ENCODE measurements around the gene EPHA1.
"Not testable (repeated sequence)": the region's sequence is repeated elsewhere in the genome, so short reads cannot be mapped to it uniquely, and the experiment has no call there.

The EPHA1 gene

DNA sequence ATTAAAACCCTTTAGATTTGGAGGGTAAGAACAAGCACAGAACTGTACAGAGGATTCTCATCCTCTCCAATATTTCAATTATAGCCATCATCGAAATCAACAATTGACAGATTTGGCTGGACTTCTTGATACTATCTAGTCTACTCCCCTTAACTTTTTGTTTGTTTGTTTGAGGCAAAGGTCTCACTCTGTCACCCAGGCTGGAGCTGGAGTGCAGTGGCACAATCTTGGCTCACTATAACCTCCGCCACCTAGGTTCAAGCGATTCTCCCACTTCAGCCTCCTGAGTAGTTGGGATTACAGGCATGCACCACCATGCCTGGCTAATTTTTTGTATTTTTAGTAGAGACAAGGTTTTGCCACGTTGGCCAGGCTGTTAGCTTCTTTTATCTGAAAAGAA lies 6.4 kb downstream of the EPHA1 start:
- not testable (repeated sequence) for DNase-seq (ENCODE audit: low read depth)

DNA sequence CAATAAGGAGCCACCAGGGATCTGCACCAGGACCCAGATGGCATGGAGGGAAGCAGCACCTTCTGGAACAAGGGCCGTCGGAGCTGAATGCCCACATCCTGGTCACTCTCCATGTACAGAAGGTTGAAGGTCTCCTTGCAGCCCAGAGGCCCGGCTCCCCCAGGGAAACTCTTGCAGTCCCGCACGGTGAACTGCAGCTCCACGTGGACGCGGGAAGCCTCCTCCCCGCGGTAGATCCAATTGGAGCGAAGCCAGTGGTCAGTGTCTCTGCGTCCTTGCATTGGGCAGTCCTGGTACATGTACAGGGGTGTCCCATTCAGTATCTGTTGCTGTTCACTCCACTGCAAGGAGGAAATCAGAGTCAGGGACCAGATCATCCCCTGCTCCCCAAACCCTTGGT lies 7.4 kb downstream of the EPHA1 start:
- DNase-seq (ENCODE audit: low read depth) = no peak

DNA sequence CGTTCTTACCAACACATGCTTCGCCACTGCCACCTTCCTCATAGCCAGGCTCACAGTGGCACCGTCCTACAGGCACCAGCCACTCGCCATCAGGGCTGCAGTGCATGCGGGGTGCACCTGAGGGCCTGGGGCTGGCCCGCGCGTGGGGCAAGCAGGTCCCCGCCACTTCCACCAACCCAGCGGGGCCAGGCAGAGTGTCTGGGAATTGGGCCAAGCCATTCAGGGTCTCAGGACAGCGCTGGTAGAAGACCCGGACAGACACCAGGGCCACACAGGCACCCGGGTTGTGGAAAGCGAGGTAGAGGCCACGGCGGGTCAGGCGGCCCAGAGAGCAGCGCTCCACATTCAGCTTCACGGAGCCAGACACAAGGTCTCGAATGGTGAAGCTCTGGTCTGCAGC lies 9.0 kb downstream of the EPHA1 start:
- DNase-seq (ENCODE audit: low read depth) = no peak

DNA sequence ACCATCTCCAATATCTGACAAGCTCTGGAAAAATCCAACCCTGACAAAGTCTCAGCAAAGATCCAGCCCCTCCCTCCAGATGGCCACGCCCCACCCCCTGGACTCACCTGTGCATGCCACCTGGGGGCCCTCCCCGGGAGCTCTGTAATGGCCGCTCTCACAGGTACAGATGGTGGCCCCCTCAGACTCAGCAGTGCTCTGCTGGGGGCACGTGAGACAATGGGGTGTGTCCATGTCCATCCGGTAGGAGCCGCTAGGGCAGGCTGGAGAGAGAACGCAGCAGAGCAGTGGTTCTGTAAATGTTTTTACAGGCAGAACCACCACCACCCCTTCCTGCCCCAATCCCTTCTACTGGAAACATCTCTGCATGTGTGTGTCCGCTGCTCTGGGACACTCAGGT lies 9.5 kb downstream of the EPHA1 start:
- DNase-seq (ENCODE audit: low read depth) = no peak

DNA sequence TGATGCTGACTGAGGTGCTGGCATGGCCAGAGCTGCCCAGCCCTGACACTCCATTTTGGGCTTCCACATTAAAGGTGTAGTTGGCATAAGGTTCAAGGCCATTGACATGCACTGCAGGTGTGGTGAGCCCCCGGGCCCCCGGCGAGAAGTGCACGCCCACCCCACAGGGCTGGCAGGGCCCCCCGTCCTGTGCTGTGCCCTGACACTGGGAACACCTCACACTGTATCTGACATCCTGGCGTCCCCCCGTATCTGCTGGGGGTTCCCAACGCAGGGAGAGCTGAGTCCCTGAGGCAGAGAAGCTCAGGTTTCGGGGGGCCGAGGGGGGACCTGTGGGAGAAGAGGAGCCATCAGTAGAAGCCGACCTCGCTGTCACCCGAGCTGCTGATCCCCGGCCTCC lies 10.0 kb downstream of the EPHA1 start:
- no peak for DNase-seq (ENCODE audit: low read depth)

DNA sequence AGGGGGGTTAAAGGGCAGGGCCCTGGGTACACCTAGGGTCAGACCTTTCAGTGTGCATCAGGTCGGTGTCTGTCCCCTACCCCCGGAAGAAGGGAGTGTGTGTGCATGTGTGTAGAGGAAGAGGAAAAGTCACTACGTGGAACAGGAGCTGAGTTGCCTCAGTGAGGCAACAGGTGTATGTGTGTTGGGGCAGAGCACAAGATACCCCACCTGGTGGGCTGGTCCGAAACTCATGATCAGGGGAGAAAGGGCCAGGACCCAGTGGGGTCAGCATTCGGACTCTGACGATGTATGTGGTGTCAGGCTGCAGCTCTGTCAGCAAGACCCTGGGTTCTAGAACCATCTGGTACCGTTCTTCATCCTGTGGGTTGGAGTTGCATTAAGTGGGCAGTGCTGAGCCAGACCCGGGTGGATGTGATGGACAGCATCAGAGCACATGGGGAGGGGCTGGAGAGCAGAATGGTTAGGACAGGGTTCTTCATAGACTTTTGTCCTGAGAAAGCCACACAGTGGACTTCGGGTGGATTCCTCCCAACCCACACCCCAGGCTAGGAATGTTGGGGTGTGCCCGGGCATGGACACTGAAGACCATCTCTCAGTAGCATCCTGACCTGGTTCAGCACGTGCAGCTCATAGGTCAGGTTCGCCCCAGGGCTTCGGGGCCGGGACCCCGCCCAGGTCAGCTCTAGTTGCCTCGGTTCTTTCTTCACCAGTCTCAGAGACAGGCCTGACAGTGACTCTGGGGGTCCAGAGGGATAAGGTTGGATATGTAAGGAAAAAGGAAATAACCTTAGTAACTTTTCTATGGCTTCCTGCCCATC lies 10.7 kb downstream of the EPHA1 start:
- DNase-seq (ENCODE audit: low read depth) = no peak

DNA sequence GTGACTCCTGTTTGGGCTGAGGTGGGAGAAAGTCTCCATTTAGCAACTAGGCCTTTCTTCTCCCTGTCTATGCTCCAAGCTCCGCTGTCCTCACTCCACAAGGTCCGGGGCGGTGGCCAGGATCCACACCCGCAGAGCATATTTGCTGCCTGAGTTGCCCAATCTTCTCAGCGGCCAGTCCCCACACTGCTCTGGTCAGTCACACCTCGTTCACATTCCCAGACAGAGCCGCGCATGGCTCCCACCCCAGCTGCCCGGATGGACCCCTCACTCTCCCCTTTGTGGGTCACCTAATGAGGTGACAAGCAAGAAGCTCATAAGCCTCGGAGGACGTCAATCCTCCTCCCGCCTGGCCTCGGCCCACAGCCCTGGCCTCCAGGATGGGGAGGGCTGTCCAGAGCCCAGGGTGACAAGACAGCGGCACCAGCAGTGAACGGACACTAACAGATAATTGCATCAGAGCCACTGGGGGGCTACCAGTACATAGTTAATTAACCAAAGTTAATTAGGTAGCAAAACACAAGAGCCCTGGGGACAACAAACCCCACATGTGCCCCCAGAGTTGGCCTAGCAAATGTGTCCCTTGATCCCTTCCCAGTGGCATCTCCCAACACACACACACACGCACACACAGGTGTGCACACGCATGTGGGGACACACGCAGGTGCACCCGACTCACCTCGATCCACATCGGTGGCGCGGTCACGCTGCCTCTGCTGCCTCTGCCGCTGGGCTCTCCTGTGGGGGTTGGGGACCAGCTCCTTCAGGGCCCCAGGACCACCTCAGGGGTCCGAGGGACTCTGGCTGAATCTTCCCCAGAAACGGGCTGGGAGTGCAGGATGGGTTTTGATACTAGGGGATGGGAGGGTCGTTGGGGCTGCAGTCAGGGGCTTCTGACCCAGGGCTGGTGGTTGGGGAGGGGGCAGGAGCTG lies 11.8 kb downstream of the EPHA1 start:
- DNase-seq (ENCODE audit: low read depth) = no peak

DNA sequence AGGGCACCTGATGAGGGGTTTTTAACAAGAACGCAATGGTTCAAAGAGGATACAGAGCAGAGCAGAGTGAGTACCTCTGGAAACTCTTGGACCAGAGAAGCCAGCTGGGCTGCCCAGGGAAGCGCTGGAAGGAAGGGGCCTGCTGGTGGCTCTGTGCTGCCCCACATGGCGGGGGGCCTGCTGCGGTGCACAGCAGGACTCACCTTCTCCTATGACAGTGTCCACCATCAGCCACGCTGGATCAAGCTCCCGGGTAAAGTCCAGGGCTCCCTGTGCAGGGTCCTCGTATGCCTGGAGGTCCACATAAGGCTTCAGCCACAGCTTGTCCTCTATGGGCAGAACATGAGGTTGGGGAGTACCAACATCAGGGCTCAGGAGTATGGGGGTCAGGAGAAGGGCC lies 12.5 kb downstream of the EPHA1 start:
- DNase-seq (ENCODE audit: low read depth) = no peak

DNA sequence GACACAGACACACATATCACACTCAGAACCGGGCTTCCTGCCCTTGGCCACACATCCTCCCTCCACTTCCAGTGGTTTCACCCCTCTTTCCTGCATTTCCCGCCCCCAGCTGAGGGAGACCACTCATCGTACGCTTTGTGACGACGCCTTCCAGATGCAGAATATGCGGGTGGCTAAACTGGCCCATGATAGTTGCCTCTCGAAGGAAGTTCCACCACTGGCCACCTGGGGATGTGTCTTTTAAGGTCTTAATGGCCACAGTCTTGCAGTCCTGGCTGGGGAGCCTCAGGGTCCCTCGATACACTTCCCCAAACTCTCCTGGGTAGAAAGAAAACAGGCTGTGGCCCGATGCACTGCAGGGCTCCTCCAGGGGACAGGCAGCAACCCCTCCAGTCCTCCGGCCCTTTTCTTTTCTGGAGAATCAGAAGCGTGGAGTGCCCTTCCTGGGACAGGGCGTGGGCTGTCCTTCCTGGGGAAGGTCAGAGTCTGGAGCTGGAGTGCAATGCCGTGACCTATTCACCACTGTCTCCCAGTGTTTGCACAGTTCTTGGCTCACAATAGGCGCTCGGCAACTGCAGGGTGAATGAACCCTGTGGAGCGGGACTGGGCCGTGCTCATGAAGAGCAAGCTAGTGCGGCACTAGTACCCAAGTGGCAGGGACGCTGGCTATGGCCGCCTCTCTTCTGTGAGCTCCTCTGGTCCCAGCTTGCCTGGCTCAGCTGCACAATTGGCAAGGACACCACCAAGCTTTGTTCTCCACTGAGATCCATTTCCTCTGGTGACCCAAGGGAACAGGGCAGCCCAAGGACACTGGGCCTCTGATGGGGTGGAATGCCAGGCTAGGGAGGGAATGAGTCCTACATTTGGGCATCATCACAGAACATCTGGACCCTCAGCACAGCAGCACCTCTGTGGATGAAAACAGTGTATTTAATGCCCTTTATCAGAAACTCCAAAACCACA lies 13.2 kb downstream of the EPHA1 start:
- DNase-seq (ENCODE audit: low read depth) = no peak

DNA sequence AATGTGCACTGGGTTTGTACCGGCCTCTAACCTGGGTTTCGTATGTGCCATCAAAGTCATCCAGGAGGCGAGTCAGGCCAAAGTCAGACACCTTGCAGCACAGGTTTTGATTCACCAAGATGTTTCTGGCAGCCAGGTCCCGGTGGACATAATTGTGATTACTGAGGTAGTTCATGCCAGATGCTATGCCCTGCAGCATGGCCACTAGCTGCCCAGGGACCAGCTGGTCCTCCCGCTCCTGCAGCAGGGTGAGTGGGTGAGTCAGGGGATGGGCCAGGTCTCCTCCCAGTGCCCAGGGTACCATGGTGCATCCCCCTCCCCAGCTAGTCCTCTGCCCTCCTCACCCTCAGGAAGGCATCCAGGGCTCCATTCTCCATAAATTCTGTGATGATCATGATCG lies 13.9 kb downstream of the EPHA1 start:
- no peak for DNase-seq (ENCODE audit: low read depth)

DNA sequence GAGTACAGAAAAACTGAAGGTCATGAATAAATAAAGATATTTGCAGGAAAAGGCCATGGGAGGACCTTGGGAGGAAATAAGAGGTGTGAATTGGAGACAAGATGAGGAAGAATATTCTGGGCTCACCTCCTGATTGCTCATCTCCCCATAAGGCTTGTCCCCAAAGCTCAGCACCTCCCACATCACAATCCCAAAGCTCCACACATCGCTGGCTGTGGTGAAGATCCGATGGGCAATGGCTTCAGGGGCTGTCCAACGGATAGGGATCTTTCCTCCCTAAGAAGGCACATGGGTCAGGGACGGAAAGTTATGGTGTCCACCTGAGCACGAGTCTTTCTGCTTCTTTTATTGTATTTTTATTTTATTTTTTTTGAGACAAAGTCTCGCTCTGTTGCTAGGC lies 14.6 kb downstream of the EPHA1 start:
- no peak for DNase-seq (ENCODE audit: low read depth)

DNA sequence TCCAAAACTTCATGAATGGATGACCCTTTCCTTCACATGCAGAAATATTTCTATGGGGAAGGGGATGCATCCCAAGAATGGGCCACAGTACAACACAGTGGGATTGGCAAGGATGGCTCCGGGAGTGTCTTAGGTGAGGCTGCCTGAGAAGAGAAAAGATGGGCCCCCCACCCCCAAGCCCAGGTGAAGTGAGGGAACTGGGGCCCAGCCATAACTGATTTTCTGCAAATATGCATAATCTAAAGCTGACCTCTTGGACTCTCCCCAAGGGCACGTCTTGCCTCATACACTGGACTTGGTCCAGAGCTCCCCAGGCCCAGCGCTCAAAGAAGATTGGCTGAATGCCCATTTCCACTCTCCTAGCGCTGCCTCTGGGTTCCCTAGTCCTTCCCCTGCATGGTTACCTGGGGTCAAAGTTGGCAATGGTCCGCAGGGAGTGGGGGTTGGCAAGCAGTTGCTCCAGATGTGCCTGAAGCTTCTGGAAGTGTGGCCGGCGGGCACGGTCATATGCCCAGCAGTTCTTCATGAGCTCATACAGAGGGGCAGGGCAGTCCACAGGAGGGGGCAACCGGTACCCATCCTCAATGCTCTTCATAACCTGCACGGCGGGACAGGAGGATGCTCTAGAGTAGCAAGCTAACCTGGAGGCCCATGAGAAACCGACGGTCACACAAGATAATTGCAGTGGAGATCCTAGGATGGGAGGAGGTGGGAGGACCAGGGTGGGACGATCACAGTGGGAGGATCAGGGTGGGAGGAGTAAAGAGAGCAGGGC lies 15.2 kb downstream of the EPHA1 start:
- DNase-seq (ENCODE audit: low read depth) = no peak

DNA sequence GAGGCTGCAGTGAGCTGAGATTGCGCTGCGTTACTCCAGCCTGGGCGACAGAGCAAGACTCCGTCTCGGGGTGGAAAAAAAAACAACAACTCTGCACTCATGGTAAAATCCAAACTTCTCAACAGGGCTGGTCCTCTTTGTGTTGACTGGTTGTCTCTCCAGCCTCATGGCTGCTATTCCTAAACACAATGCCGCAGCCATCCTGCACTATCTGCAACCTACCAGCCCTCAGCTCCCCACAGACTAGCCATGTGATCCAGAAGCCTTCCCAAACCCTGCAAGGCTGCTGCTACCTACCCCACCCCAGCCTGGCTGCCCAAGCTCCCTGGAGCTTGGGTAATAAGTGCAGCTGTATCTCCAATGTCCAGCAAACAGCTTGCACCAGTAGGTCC lies 15.8 kb downstream of the EPHA1 start:
- no peak for DNase-seq (ENCODE audit: low read depth)

DNA sequence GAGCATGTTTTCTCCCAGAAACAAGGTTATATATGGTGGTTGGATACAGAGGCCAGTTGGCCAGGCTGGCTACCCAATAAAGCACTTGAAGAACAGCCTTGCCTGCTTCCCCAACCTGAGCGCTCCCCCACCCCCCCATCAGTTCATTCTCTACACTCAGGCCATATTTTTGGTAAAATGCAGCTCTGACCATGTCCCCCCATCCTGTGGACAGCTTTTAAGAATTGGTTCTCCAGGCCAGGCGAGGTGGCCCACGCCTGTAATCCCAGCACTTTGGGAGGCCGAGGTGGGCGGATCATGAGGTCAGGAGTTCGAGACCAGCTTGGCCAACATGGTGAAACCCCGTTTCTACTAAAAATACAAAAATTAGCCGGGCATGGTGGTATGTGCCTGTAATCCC lies 16.2 kb downstream of the EPHA1 start:
- not testable (repeated sequence) for DNase-seq (ENCODE audit: low read depth)

DNA sequence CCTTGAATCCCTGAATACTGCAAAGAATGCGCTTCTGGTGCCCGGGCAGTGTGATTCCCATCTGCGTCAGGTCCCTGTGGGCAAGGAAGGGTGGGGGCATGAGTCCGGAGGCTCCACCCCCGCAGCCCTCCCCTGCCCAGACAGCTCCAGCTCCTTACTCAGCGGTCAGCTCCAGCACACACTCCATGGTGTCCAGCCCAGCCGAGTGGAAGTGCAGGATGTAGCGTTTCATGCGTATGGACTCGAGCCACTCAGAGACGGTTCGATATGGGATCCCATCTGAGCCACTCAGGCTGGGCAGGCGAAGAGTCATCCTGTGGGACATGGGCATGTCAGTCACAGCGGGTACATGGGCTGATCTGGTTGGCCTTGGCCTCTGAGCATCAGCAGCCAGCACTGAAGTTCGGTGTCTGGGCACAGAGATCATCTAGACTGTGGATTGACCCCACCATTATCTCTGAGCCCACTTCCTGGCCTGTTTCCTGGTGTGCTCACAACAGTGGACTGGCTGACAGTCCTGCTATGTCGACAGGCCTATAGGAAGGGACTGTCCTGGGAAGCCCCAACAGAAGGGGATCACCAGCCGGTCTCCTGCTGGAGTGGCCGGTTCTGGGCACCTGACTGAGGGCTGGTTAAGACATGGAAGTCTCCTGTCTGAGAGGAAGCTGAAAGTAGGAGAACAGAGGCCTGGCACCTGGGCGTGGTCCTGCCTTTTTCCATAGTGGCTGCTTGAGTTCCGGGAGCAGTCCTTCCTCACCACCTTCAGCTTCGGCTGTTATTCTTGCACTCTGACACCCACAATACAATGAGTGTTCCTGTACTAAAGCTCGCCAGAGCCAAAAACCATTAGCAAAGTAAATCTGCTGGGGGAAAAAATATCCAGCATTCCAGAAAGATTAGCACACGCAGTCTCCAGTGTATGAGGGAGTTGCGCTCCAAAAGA lies 16.9 kb downstream of the EPHA1 start:
- no peak for DNase-seq (ENCODE audit: low read depth)

DNA sequence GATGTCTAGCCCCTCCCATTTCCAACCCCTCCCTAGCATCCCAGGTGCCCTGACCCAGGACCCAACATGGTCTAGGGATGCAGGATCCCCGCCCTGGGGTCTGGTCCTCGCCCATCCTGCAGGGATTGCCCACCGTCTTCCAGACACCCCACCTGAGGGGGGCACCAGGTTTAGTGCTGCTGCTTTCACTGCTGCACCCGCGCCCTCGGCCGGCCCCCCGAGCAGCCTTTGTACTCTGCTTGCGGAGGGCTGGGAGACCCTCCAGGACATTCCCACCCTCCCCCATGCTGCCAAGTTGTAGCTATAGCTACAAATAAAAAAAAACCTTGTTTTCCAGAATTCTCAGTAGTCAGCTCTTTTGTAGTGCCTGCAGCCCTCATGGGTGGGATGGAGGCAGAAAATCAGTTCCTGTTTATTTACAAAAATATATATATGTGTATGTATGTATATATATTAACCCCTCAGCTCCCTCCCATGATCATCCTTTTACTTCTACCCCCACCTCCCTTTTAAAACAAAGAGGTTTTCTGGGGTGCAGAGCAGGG lies 17.8 kb downstream of the EPHA1 start:
- DNase-seq (ENCODE audit: low read depth) = no peak

DNA sequence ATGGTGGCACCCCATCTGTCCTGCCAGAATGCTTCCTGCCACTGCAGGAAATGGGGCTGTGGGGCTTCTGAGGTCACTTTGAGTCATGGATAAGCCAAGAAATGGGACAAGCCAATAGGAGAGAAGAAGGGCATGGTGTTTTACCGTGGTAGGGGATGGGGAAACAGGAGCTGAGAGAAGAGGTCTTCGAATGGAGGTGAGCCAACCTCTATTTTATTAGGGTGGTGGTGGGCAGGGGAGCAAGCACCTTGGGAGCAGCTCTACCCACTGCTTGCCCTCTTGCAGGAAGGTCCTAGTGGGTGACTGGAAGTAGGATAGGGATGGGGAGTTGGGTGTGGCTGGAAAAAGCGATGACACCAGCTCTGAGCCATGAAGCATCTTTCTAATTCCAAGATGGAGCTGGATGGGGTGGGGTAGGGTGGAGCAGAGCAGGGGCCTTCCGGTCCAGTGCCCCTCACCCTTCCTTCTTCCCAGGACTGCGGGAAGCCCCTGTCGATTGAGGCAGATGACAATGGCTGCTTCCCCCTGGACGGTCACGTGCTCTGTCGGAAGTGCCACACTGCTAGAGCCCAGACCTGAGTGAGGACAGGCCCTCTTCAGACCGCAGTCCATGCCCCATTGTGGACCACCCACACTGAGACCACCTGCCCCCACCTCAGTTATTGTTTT lies 18.4 kb downstream of the EPHA1 start:
- DNase-seq (ENCODE audit: low read depth) = no peak

DNA sequence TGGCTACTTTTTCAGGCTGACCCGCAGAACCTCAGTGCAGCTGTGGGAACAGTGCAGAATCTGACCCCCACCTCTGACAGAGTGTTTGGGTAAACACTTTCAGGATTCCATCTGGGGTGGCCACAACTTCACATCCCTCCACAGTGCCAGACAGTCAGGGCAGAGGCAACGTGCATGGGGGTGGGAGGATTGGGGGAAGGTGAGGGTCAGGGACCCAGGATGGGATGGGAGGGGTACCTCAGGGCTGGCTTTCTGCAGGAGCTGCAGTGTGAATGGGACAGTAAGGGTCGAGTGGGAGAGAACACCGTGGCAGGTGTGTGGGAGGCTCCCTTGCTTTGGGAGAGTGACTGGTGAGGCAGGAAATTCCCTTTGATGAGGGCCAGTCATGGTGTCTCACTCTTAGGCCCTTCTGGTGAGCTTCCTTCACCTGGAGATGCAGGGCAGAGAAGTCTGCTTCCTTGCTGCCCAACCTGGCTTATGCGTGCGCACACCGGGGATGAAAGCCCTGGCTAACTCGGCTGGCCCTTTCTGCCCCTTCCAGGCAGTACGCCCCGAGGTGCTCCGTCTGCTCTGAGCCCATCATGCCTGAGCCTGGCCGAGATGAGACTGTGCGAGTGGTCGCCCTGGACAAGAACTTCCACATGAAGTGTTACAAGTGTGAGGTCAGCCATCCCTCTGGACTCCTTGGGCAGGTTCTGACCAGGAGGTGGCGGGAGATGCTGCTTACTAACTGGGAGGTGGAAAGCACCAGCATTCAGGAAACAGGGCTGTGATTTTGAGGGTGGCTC lies 19.1 kb downstream of the EPHA1 start:
- no peak for DNase-seq (ENCODE audit: low read depth)

Measured in stimulated activated CD8-positive, alpha-beta memory T cell treated with anti-CD3 and anti-CD28 coated beads, Interleukin-12 subunit alpha, Interleukin-12 subunit beta, amount 100 ng/mL, for 1 hour (primary cell).